GM12878 (cell line): ENCODE data around the gene AXDND1. TPM values are rescaled to one million over a fixed set of nuclear protein-coding genes. Genes with fewer than 3 reads are reported as not detected.

ENCODE experiments used
- ATAC-seq: fragments of 200-7000 bp; cut with Tn5 transposase; 3 replicates; pipeline ENCODE4 v1.9.1; 2020; ENCODE audit warnings: mild to moderate bottlenecking, moderate library complexity
- BruUV-seq: library from RNA; stranded (reverse); fragments of 400-500 nt; replicated peaks from 2 replicates; lab custom pipeline; 2021; lab: Mats Ljungman, UMichigan
- CTCF ChIA-PET: fragments of 300-600 bp; sonication (Branson Sonifier 250); formaldehyde crosslinking; extraction: SDS; loops from one replicate; lab custom pipeline; 2021; ENCODE audit warnings: inconsistent platforms; lab: Yijun Ruan, JAX
- POLR2A ChIA-PET: fragments of 350-600 bp; formaldehyde crosslinking; extraction: SDS; loops from one replicate; lab custom pipeline; 2021; ENCODE audit warnings: inconsistent platforms; lab: Charles Lee
- RAD21 ChIA-PET: fragments of 300-600 bp; sonication (Branson Sonifier 250); formaldehyde crosslinking; loops from one replicate; lab custom pipeline; 2023; ENCODE audit warnings: antibody characterized with exemption; ENCODE audit not compliant: unreplicated experiment; lab: Charles Lee
- SMC1A ChIA-PET: fragments of 300-600 bp; sonication (Branson Sonifier 250); formaldehyde crosslinking; loops from one replicate; lab custom pipeline; 2023; ENCODE audit not compliant: unreplicated experiment, uncharacterized antibody; lab: Charles Lee
- DNase-seq: peaks from one replicate; pipeline ENCODE4 v3.0.0-alpha.2; 2011; ENCODE audit warnings: low read depth, low spot score
- FAIRE-seq: peaks from 3 replicates; lab custom pipeline; 2011; peaks lifted over from hg19 to GRCh38; lab: Jason Lieb, UNC
- H2AFZ ChIP-seq: 2 replicates; pipeline ENCODE4 v1.6.0; 2011; ENCODE audit warnings: low read depth, low read length, control low read depth; ENCODE audit not compliant: control insufficient read depth
- H3K27ac ChIP-seq: 2 replicates; pipeline ENCODE4 v1.5.1; 2011; ENCODE audit warnings: control low read depth; ENCODE audit not compliant: control insufficient read depth, insufficient read depth
- H3K27me3 ChIP-seq, 2 experiments: replicated peaks in 1 of 2; 2 replicates each; pipeline versions ENCODE4 v1.6.0 to v1.6.1; 2011; ENCODE audit warnings: low read length in 1 of 2; ENCODE audit not compliant: control insufficient read depth in 2 of 2, insufficient read depth in 2 of 2
- H3K36me3 ChIP-seq, 2 experiments: 2 replicates each; pipeline ENCODE4 v1.5.1; 2011; ENCODE audit warnings: low read length in 1 of 2; ENCODE audit not compliant: control insufficient read depth in 2 of 2, insufficient read depth in 2 of 2
- H3K4me1 ChIP-seq: 2 replicates; pipeline ENCODE4 v1.6.1; 2011; ENCODE audit warnings: mild to moderate bottlenecking, low read length, moderate library complexity, mixed read lengths; ENCODE audit not compliant: control insufficient read depth, insufficient read depth
- H3K4me2 ChIP-seq: 2 replicates; pipeline ENCODE4 v1.6.0; 2011; ENCODE audit warnings: control low read depth; ENCODE audit not compliant: control insufficient read depth, insufficient read depth
- H3K4me3 ChIP-seq: fragments of 200-600 bp; sonication (generic); 2 replicates; pipeline ENCODE4 v1.5.1; 2016
- H3K79me2 ChIP-seq: 2 replicates; pipeline ENCODE4 v1.6.0; 2011; ENCODE audit warnings: low read length; ENCODE audit not compliant: control insufficient read depth, insufficient read depth
- H3K9ac ChIP-seq: 2 replicates; pipeline ENCODE4 v1.8.0; 2011; ENCODE audit warnings: low read length, control low read depth, mixed read lengths; ENCODE audit not compliant: control insufficient read depth, insufficient read depth
- H3K9me3 ChIP-seq: replicated peaks from 3 replicates; pipeline ENCODE4 v1.5.1; 2011; ENCODE audit warnings: mild to moderate bottlenecking, low read length; ENCODE audit not compliant: control insufficient read depth, insufficient read depth
- H4K20me1 ChIP-seq: 2 replicates; pipeline ENCODE4 v1.6.0; 2011; ENCODE audit not compliant: control insufficient read depth, insufficient read depth
- BCL11A ChIP-seq: IDR thresholded peaks from 2 replicates; pipeline ENCODE4 v1.6.1; 2011; ENCODE audit warnings: low read depth, low read length
- EED ChIP-seq: sonication (generic); IDR thresholded peaks from 2 replicates; pipeline ENCODE4 v1.6.1; 2016; ENCODE audit warnings: antibody characterized with exemption, low read depth
- HDAC6 ChIP-seq: fragments of 200-600 bp; sonication (generic); IDR thresholded peaks from one replicate; pipeline ENCODE4 v1.8.0; 2017; ENCODE audit warnings: antibody characterized with exemption; ENCODE audit not compliant: unreplicated experiment
- LARP7 ChIP-seq: fragments of 450-650 bp; IDR thresholded peaks from 2 replicates; pipeline ENCODE4 v1.6.1; 2017; ENCODE audit warnings: mild to moderate bottlenecking
- MEF2B ChIP-seq: fragments of 450-650 bp; IDR thresholded peaks from 2 replicates; pipeline ENCODE4 v1.6.1; 2018; ENCODE audit warnings: mild to moderate bottlenecking, moderate library complexity; ENCODE audit not compliant: partially characterized antibody, poor library complexity, severe bottlenecking
- NFXL1 ChIP-seq: fragments of 450-650 bp; IDR thresholded peaks from 2 replicates; pipeline ENCODE4 v1.6.1; 2017; ENCODE audit warnings: antibody characterized with exemption, mild to moderate bottlenecking, borderline replicate concordance
- NR2C2 ChIP-seq: IDR thresholded peaks from 2 replicates; pipeline ENCODE4 v1.6.1; 2011; ENCODE audit warnings: borderline replicate concordance, low read depth; ENCODE audit not compliant: control insufficient read depth, insufficient read length
- PAX8 ChIP-seq: fragments of 450-650 bp; IDR thresholded peaks from 2 replicates; pipeline ENCODE4 v1.6.1; 2017; ENCODE audit warnings: mild to moderate bottlenecking, moderate library complexity
- POLR2AphosphoS5 ChIP-seq: IDR thresholded peaks from 2 replicates; pipeline ENCODE4 v1.6.1; 2011; ENCODE audit warnings: mild to moderate bottlenecking, low read length, inconsistent platforms
- SPI1 ChIP-seq: IDR thresholded peaks from 2 replicates; pipeline ENCODE4 v1.6.1; 2011; ENCODE audit warnings: low read depth, mild to moderate bottlenecking, low read length, moderate library complexity, borderline replicate concordance; ENCODE audit not compliant: insufficient read depth
- SREBF2 ChIP-seq: IDR thresholded peaks from 2 replicates; pipeline ENCODE4 v1.6.1; 2012; ENCODE audit warnings: mild to moderate bottlenecking, low read length
- SRF ChIP-seq, 2 experiments: IDR thresholded peaks; 2 replicates each; pipeline ENCODE4 v1.6.1; 2011; ENCODE audit warnings: low read depth in 2 of 2, low read length in 2 of 2, mild to moderate bottlenecking in 1 of 2, moderate library complexity in 1 of 2
- STAT1 ChIP-seq: fragments of 450-650 bp; conservative IDR thresholded peaks from 2 replicates; pipeline ENCODE4 v1.6.1; 2014; ENCODE audit warnings: antibody characterized with exemption, mild to moderate bottlenecking
- SUPT20H ChIP-seq: IDR thresholded peaks from 2 replicates; pipeline ENCODE4 v1.6.1; 2011; ENCODE audit warnings: low read depth, mild to moderate bottlenecking, low read length, moderate library complexity, borderline replicate concordance; ENCODE audit not compliant: control insufficient read depth
- SUZ12 ChIP-seq: fragments of 200-600 bp; sonication (generic); IDR thresholded peaks from one replicate; pipeline ENCODE4 v1.6.1; 2018; ENCODE audit warnings: antibody characterized with exemption, mild to moderate bottlenecking; ENCODE audit not compliant: unreplicated experiment
- TCF3 ChIP-seq: IDR thresholded peaks from 2 replicates; pipeline ENCODE4 v1.6.1; 2012; ENCODE audit warnings: low read depth, mild to moderate bottlenecking, low read length, borderline replicate concordance; ENCODE audit not compliant: insufficient read depth
- TCF7 ChIP-seq: IDR thresholded peaks from 2 replicates; pipeline ENCODE4 v1.6.1; 2014; ENCODE audit warnings: antibody characterized with exemption, borderline replicate concordance
- ZSCAN29 ChIP-seq: fragments of 450-650 bp; IDR thresholded peaks from 2 replicates; pipeline ENCODE4 v1.6.1; 2017; ENCODE audit warnings: mild to moderate bottlenecking, moderate library complexity
- WGBS: methylation state at CpG from one replicate; pipeline ENCODE4 v1.1.6; 2016; ENCODE audit warnings: low lambda C conversion rate; ENCODE audit not compliant: insufficient replicate concordance, insufficient coverage; ENCODE audit errors: missing lambda C conversion rate; 5-methylcytosine and 5-hydroxymethylcytosine counted together
- in situ Hi-C: fragments of 300-500 bp; cut with MboI; formaldehyde crosslinking; loops from 9 replicates; pipeline ENCODE4 v1.14.3; 2018; ENCODE audit warnings: mixed read lengths
- intact Hi-C: fragments of 100-400 bp; cut with micrococcal nuclease; formaldehyde crosslinking; loops from one replicate; pipeline ENCODE4 v1.14.2; 2022; ENCODE audit not compliant: unreplicated experiment
- polyA plus RNA-seq, 11 experiments: library from polyadenylated mRNA; depleted of rRNA in 4 of 11; unstranded in 6 of 11; stranded (reverse) in 5 of 11; fragments of >200 nt; fragmentation: Nextera tagmentation in 4 of 11; fragmentation: Illumina TruSeq in 1 of 11; extraction: Ambion mirVana in 4 of 11; extraction: Trizol in 1 of 11; gene quantifications; 1 replicate in 1 of 11; 2 replicates in 10 of 11; pipeline versions ENCODE4 v1.2.1 to v1.2.3, GENCODE V29; 2011 to 2016; ENCODE audit warnings: inconsistent platforms in 2 of 11, missing spikeins in 2 of 11, low read depth in 1 of 11
- total RNA-seq, 4 experiments: library from RNA; depleted of rRNA in 3 of 4; stranded (reverse); fragments of >200 nt in 3 of 4; fragmentation: Illumina TruSeq in 1 of 4; extraction: Trizol in 1 of 4; gene quantifications; 2 replicates each; pipeline versions ENCODE4 v1.2.1 to v1.2.3, GENCODE V29; 2013 to 2021
- TF ChIP-seq, protein P1 (sequence below): IDR thresholded peaks from 2 replicates; pipeline ENCODE4 v1.6.1; 2011; ENCODE audit warnings: low read depth, mild to moderate bottlenecking, low read length, moderate library complexity, borderline replicate concordance; ENCODE audit errors: extremely low read depth
- TF ChIP-seq, protein P2 (sequence below): IDR thresholded peaks from 2 replicates; pipeline ENCODE4 v1.6.1; 2012; ENCODE audit warnings: low read depth, low read length, improper control_type of control experiment

Gene AXDND1
- total and polyA plus RNA-seq, 10 of the 15 experiments (the other 5 are each of a cell fraction or from before 2014, with no cell fraction given) = 0.12 to 0.84 (median 0.42) TPM

DNA sequence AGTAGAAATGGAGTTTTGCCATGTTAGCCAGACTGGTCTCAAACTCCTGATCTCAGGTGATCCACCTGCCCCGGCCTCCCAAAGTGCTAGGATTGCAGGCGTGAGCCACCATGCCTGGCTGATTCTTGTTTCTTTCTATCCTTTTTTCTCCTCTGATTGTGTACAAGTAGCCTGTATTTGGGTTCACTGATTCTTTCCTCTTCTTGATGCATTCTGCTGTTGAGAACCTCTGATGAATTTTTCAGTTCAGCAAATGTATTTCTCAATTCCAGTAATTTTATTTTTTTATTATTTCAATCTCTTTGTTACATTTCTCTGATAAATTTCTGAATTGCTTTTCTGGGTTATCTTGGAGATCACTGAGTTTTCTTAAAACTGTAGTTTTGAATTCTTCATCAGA is 58.8 kb downstream of the AXDND1 start:
- Histone ChIP-seq H3K4me3 (no peak overlapping the region), H3K9ac (no peak overlapping the region), H3K9me3 (peaks cover 1% of the 10 kb centered on the region; the same call in 1 of the 3 replicates), H3K4me2 (no peak overlapping the region), H3K27ac (no peak overlapping the region), H3K36me3 (no peaks in the 10 kb centered on the region), H4K20me1 (no peaks in the 10 kb centered on the region), H3K4me1 (no peaks in the 10 kb centered on the region), H3K79me2 (no peaks in the 10 kb centered on the region), H2AFZ (no peak overlapping the region), H3K27me3 (no peaks in the 10 kb centered on the region)
- POLR2A ChIA-PET = no interaction called here
- CTCF ChIA-PET = no interaction called here
- RAD21 ChIA-PET = no interaction called here
- ATAC-seq = no peak
- SMC1A ChIA-PET = no interaction called here
- BruUV-seq = no TSS peak
- in situ Hi-C loops = no loop called here
- intact Hi-C loops = no loop called here
- TF ChIP-seq MEF2B (no peak), SRF (IDR thresholded peaks at IDR 0.05; ENCODE audit: low read depth in 2 of 2, low read length in 2 of 2) (no peak), POLR2AphosphoS5 (no peak), PAX8 (no peak), TCF3 (no peak), HDAC6 (no peak), EED (no peak), SREBF2 (no peak)
- 65% methylated on average over 2 of the region's 2 CpGs for WGBS
- no peak for FAIRE-seq
- DNase-seq = no peak

DNA sequence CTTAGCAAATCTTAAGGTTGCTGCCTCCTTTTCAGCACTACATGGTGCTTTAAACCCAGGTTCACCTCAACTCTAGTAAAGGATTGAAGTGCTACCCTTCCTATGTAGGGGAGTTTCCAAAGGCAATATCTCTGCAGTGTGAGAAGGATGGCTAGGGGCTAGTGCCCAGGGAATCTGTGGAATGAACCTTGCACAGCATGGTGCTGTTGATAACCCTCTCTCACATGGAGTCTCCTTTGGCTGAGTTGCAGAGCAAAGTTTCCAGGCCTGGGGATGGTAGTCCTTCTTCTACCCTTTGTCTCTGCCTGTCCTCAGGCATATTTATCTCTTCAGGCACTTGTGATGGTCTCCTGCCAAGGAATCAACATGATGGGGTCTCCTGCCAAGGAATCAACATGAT is 59.4 kb downstream of the AXDND1 start:
- Histone ChIP-seq H3K4me2 (no peak overlapping the region), H3K9ac (no peak overlapping the region), H3K9me3 (peaks cover 1% of the 10 kb centered on the region; the same call in 1 of the 3 replicates), H3K4me3 (no peak overlapping the region), H3K4me1 (no peaks in the 10 kb centered on the region), H3K27me3 (no peaks in the 10 kb centered on the region), H2AFZ (no peak overlapping the region), H3K27ac (no peak overlapping the region), H4K20me1 (no peaks in the 10 kb centered on the region), H3K36me3 (no peaks in the 10 kb centered on the region), H3K79me2 (no peaks in the 10 kb centered on the region)
- no peak for FAIRE-seq
- SMC1A ChIA-PET = no interaction called here
- intact Hi-C loops = no loop called here
- CTCF ChIA-PET = no interaction called here
- no TSS peak for BruUV-seq
- ATAC-seq = no peak
- in situ Hi-C loops = no loop called here
- POLR2A ChIA-PET = no interaction called here
- DNase-seq = no peak
- RAD21 ChIA-PET = no interaction called here
- TF ChIP-seq TCF7 (no peak), SUPT20H (no peak), SPI1 (no peak), BCL11A (no peak), LARP7 (no peak), NFXL1 (no peak), NR2C2 (no peak), ZSCAN29 (no peak), SUZ12 (no peak), STAT1 (no peak), HDAC6 (no peak)
- TF ChIP-seq, protein P1, sequence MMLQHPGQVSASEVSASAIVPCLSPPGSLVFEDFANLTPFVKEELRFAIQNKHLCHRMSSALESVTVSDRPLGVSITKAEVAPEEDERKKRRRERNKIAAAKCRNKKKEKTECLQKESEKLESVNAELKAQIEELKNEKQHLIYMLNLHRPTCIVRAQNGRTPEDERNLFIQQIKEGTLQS = no peak
- TF ChIP-seq, protein P2, sequence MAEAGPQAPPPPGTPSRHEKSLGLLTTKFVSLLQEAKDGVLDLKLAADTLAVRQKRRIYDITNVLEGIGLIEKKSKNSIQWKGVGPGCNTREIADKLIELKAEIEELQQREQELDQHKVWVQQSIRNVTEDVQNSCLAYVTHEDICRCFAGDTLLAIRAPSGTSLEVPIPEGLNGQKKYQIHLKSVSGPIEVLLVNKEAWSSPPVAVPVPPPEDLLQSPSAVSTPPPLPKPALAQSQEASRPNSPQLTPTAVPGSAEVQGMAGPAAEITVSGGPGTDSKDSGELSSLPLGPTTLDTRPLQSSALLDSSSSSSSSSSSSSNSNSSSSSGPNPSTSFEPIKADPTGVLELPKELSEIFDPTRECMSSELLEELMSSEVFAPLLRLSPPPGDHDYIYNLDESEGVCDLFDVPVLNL = no peak
